ENCODE data around the gene AGPAT1.
"Not testable (repeated sequence)": the region's sequence is repeated elsewhere in the genome, so short reads cannot be mapped to it uniquely, and the experiment has no call there.

Gene AGPAT1

GRCh38 chr6:32195902-32196681 is 20.2 kb upstream of the AGPAT1 start:
- POLR2A ChIA-PET, result interaction anchor here (0.6 to 2.0 kb wide), 10 partner anchors 9 to 1259 kb away, joined by 3 to 8 read pairs (median 4); partner anchors contain the start of genes AGPAT1, ATF6B, FKBPL and RNF5
- peak overlapping the region; percentile 94 for H3K4me3 ChIP-seq (ENCODE audit: low read depth, low read length)
- DNase-seq (ENCODE audit: low read depth, low spot score), result no peak
- CTCF ChIA-PET, result interaction anchor here (0.6 to 4.4 kb wide), 15 partner anchors 7 to 236 kb away, joined by 3 to 62 read pairs (median 4); partner anchors contain the start of genes ATF6B, FKBPL and RNF5
- no peak for TF ChIP-seq CTCF (IDR thresholded peaks at IDR 0.05; ENCODE audit: insufficient read depth, low read length, missing control alignments)

- DNase-seq (ENCODE audit: low read depth, low spot score), result peak; percentile 97
- ChIA-PET CTCF (interaction anchor here (0.6 to 4.4 kb wide), 19 partner anchors 8 to 643 kb away, joined by 3 to 62 read pairs (median 4); partner anchors contain the start of genes ATF6B, FKBPL, RNF5 and TAP2), POLR2A (interaction anchor here (0.6 to 2.0 kb wide), 10 partner anchors 9 to 1259 kb away, joined by 3 to 8 read pairs (median 4); partner anchors contain the start of genes AGPAT1, ATF6B, FKBPL and RNF5)
- TF ChIP-seq CTCF (IDR thresholded peaks at IDR 0.05; ENCODE audit: insufficient read depth, low read length, missing control alignments), result peak; percentile 43
- H3K4me3 ChIP-seq (ENCODE audit: low read depth, low read length), result peak overlapping the region; percentile 94
These were observed 19.7 kb upstream of the AGPAT1 start for GRCh38 chr6:32195652-32195901.

GRCh38 chr6:32194825-32195651 is 19.2 kb upstream of the AGPAT1 start:
- CTCF ChIA-PET, result interaction anchor here (0.6 to 4.4 kb wide), 22 partner anchors 8 to 643 kb away, joined by 3 to 62 read pairs (median 4); partner anchors contain the start of genes ATF6B, FKBPL, RNF5 and TAP2
- no peak for DNase-seq (ENCODE audit: low read depth, low spot score)
- POLR2A ChIA-PET, result interaction anchor here (0.6 to 2.0 kb wide), 10 partner anchors 10 to 1260 kb away, joined by 3 to 8 read pairs (median 4); partner anchors contain the start of genes AGPAT1, ATF6B, FKBPL and RNF5
- peak; percentile 62 for TF ChIP-seq CTCF (IDR thresholded peaks at IDR 0.05; ENCODE audit: insufficient read depth, low read length, missing control alignments)
- H3K4me3 ChIP-seq (ENCODE audit: low read depth, low read length), result peak overlapping the region; percentile 55

GRCh38 chr6:32194388-32194787 is 18.5 kb upstream of the AGPAT1 start:
- TF ChIP-seq CTCF (IDR thresholded peaks at IDR 0.05; ENCODE audit: insufficient read depth, low read length, missing control alignments), result no peak
- ChIA-PET POLR2A (interaction anchor here (1.5 to 2.0 kb wide), 2 partner anchors 17 to 61 kb away, joined by 4 to 8 read pairs; partner anchors contain the start of gene RNF5), CTCF (interaction anchor here (0.7 to 4.4 kb wide), 9 partner anchors 12 to 224 kb away, joined by 3 to 62 read pairs (median 4); partner anchors contain the start of genes ATF6B and FKBPL)
- H3K4me3 ChIP-seq (ENCODE audit: low read depth, low read length), result no peak overlapping the region
- no peak for DNase-seq (ENCODE audit: low read depth, low spot score)

GRCh38 chr6:32193096-32193495 is 17.2 kb upstream of the AGPAT1 start:
- POLR2A ChIA-PET, result interaction anchor here (1.3 kb wide), 1 partner anchor 10 kb away, joined by 3 read pairs; no protein-coding TSS in a partner anchor
- DNase-seq (ENCODE audit: low read depth, low spot score); H3K4me3 ChIP-seq (ENCODE audit: low read depth, low read length): not testable (repeated sequence)

DNA sequence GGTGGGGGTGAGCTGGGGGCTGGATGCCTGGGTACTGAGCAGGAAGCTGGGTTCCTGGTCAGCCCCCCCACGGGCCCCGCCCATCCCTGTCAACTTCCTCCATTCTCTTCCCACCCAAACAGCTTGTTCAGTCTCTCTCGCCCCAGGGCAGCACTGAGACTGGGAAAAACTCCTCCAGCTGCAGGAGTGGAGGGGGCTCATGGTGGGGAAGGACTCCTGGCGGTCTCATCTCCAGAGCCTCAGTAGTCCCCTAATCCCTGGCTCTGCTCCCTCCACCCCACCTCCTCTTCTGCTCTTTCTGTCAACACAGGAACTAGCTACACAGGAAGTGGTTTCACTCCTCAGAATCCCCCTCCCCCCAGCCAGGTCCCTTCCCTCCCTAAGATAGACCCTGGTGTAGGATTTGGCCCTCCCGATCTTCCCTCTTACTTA is 16.7 kb upstream of the AGPAT1 start, which contains the start of gene GPSM3:
Gene GPSM3 (minus strand): TSS at position 36 of the 432 bp plus-strand sequence. CDS start 130 bp downstream, outside the sequence.
- DNase-seq (ENCODE audit: low read depth, low spot score), result no peak
- CTCF ChIA-PET, result interaction anchor here (0.8 to 4.4 kb wide), 6 partner anchors 16 to 145 kb away, joined by 3 to 62 read pairs (median 3); partner anchors contain the start of gene AGPAT1
- peak within 1 kb of the TSS; percentile 16; the same call in 1 of the 2 replicates for H3K4me3 ChIP-seq (ENCODE audit: low read depth, low read length)
- no peak for TF ChIP-seq CTCF (IDR thresholded peaks at IDR 0.05; ENCODE audit: insufficient read depth, low read length, missing control alignments)
- POLR2A ChIA-PET, result interaction anchor here (1.3 kb wide), 1 partner anchor 10 kb away, joined by 3 read pairs; no protein-coding TSS in a partner anchor

More at GRCh38 chr6:32193096-32193495, 17.2 kb upstream of the AGPAT1 start:
- CTCF ChIA-PET, result interaction anchor here (0.8 to 4.4 kb wide), 6 partner anchors 16 to 145 kb away, joined by 3 to 62 read pairs (median 3); partner anchors contain the start of gene AGPAT1

Data from AG04449 (cell line).